ENCODE results near the gene CDHR1. TPM values are rescaled to one million over a fixed set of nuclear protein-coding genes. Genes with fewer than 3 reads are reported as not detected.
A peak's percentile ranks its signal among the peaks of the same experiment; 100 is the strongest.

The CDHR1 gene
- 8.7 and 10.5 TPM in 2 replicates for total RNA-seq (2021; fragmentation: NEBNext Ultra II Directional; extraction: Animal tissue kit (Norgen Biotek cat#: 25700))
- polyA plus RNA-seq (2011; rRNA removed): 3.9 and 5.6 TPM in 2 replicates
- polyA plus RNA-seq (2011; cell fraction: cytosol; rRNA removed): 5.1 TPM
- 16.0 TPM for polyA plus RNA-seq (2011; cell fraction: nucleus; rRNA removed)
- polyA plus RNA-seq (2012, experiment 1 of 2): 4.8 to 6.1 TPM (median 5.7 TPM) in 4 replicates
- 2.7 TPM for polyA plus RNA-seq (2012, experiment 2 of 2)
- polyA plus RNA-seq (2013, experiment 1 of 2): 10.7 TPM
- polyA plus RNA-seq (2013, experiment 2 of 2): 11.5 TPM
- 6.1 and 6.8 TPM in 2 replicates for polyA minus RNA-seq (2011; rRNA and poly(A)+ RNA removed)
- 8.8 TPM for polyA minus RNA-seq (2011; cell fraction: cytosol; rRNA and poly(A)+ RNA removed)
- 3.3 TPM for polyA minus RNA-seq (2011; cell fraction: nucleus; rRNA and poly(A)+ RNA removed)
- long read RNA-seq, experiment 1, full-length matches to known transcripts: 1 of 7 reads
- long read RNA-seq, experiment 1, partial matches to known transcripts: 0 of 7 reads
- long read RNA-seq, experiment 1, other reads (novel, unspliced or antisense): 6 of 7 reads
- long read RNA-seq, experiment 2: 0 reads

DNA sequence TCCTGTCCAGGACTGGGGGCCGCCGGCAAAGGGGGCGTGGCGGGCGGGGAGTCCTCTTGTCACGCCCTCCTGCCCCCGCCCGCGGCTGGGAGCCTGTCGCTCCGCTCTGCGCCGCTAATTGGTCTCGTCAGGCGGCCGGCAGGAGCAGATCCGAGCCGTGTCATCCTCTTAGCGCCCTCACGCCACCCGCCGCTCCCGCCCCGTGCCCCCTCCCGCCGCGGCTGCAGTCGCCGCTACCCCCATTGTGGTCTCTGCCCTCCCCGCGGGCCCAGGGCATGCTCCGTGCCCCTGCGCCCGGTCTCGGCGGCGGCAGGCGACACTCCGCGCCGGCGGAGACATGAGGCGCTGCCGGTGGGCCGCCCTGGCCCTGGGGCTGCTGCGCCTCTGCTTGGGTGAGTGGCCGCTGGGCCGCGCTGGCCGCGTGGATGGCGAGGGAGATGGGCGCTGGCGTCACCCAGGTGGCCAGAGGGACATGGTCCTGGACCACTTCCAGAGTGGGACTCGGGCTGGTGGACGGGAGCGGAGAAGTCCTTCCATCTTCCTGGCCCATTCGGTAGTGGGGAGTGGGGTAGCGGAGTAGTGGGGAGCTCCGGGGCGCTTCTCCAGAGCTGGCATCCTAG, at the start of gene CDHR1:
CDHR1 (plus strand) TSS at position 114 of the 620 bp plus-strand sequence; CDS start at position 338, 224 bp downstream.
- Histone ChIP-seq H3K27ac (ENCODE audit: low read depth, low read length) (no peak within 1 kb of the TSS), H2BK20ac (ENCODE audit: low read length) (no peak within 1 kb of the TSS), H4K5ac (ENCODE audit: insufficient read length, low read depth, low read length) (no peak within 1 kb of the TSS), H3K4me3 (ENCODE audit: extremely low read depth in 1 of 4, insufficient read depth in 2 of 4, low read depth in 3 of 4, low read length in 4 of 4) (peak within 1 kb of the TSS; percentile 55 to 66 (median 63)), H3K9ac (replicated peaks in 1 of 4; ENCODE audit: extremely low read depth in 1 of 4, low read depth in 3 of 4, low read length in 3 of 4) (no peak within 1 kb of the TSS), H3K23ac (ENCODE audit: insufficient read length) (no peak within 1 kb of the TSS), H3K56ac (replicated peaks; ENCODE audit: insufficient read length, low read depth, low read length) (no peak within 1 kb of the TSS), H3K36me3 (ENCODE audit: control insufficient read depth in 2 of 4, insufficient read depth in 4 of 4, low read length in 3 of 4) (no peaks in the 10 kb centered on the region), H3K23me2 (ENCODE audit: low read depth, low read length) (peaks cover 12% of the 10 kb centered on the region; the same call in 1 of the 2 replicates), H4K8ac (ENCODE audit: extremely low read depth, insufficient read depth, low read length) (peak within 1 kb of the TSS; percentile 54), H2BK12ac (ENCODE audit: low read depth, low read length) (peak within 1 kb of the TSS; percentile 75; the same call in 1 of the 2 replicates), H2AFZ (ENCODE audit: low read length) (peak within 1 kb of the TSS; percentile 57; the same call in 1 of the 2 replicates), H4K91ac (replicated peaks; ENCODE audit: insufficient read length, low read length) (no peak within 1 kb of the TSS), H3K79me2 (ENCODE audit: control insufficient read depth in 1 of 2, insufficient read depth in 2 of 2, low read length in 2 of 2) (no peaks in the 10 kb centered on the region), H4K20me1 (replicated peaks in 1 of 2; ENCODE audit: control insufficient read depth in 1 of 2, insufficient read depth in 2 of 2, low read length in 2 of 2) (peaks cover 0 to 2% of the 10 kb centered on the region in 2 experiments), H2BK15ac (ENCODE audit: low read length) (peak within 1 kb of the TSS; percentile 72; the same call in 1 of the 2 replicates), H3K14ac (ENCODE audit: insufficient read length) (no peak within 1 kb of the TSS), H2BK5ac (ENCODE audit: low read depth, low read length) (no peak within 1 kb of the TSS), H2AK5ac (ENCODE audit: low read depth, low read length) (no peak within 1 kb of the TSS), H3K79me1 (ENCODE audit: low read depth, low read length) (no peaks in the 10 kb centered on the region), H3K9me3 (ENCODE audit: insufficient read depth in 2 of 2, low read depth in 1 of 2, low read length in 1 of 2) (no peaks in the 10 kb centered on the region), H3K27me3 (replicated peaks in 1 of 4; ENCODE audit: control insufficient read depth in 3 of 4, extremely low read depth in 1 of 4, insufficient read depth in 3 of 4, low read length in 3 of 4) (peaks cover 2 to 36% (median 31%) of the 10 kb centered on the region in 4 experiments), H3K18ac (ENCODE audit: extremely low read depth, low read length) (peak within 1 kb of the TSS; percentile 32; the same call in 1 of the 2 replicates), H2BK120ac (replicated peaks; ENCODE audit: low read depth, low read length) (no peak within 1 kb of the TSS), H3K4me2 (ENCODE audit: insufficient read depth in 1 of 2, low read depth in 2 of 2, low read length in 2 of 2) (peak within 1 kb of the TSS; percentile 83 to 100), H3K4me1 (replicated peaks in 1 of 4; ENCODE audit: control insufficient read depth in 3 of 4, insufficient read depth in 4 of 4, low read length in 3 of 4) (peaks cover 0 to 5% (median 2%) of the 10 kb centered on the region in 4 experiments; a peak in 4 of 7 replicates), H3K4ac (replicated peaks; ENCODE audit: insufficient read length, low read depth, low read length) (no peak within 1 kb of the TSS)
- ChIA-PET POLR2A (ENCODE audit: partially characterized antibody) (interaction anchor here (0.9 to 1.6 kb wide), 3 partner anchors 38 to 55 kb away, joined by 3 to 6 read pairs (median 4); partner anchors contain the start of gene GHITM), CTCF (ENCODE audit: partially characterized antibody) (interaction anchor here (0.9 to 8.6 kb wide), 7 partner anchors 9 to 150 kb away, joined by 3 to 64 read pairs (median 4); no protein-coding TSS in a partner anchor)
- no peak for FAIRE-seq
- 3% methylated on average over 23 of the region's 61 CpGs; no CpG with 5 or more reads in 1 of the 2 experiments for WGBS, 2 experiments (ENCODE audit: extremely low coverage in 1 of 2, insufficient coverage in 1 of 2, insufficient read length in 1 of 2, insufficient replicate concordance in 2 of 2, low coverage in 1 of 2, low lambda C conversion rate in 2 of 2, missing lambda C conversion rate in 1 of 2)
- DNase-seq (ENCODE audit: low read depth in 1 of 2, low spot score in 2 of 2): peak in 1 of 2 experiments; percentile 77
- TF ChIP-seq RXRA (IDR thresholded peaks at IDR 0.05; ENCODE audit: insufficient read depth, low read depth, low read length) (no peak), SUZ12 (IDR thresholded peaks at IDR 0.05; ENCODE audit: low read length) (peak; percentile 61; the same call in 1 of the 2 replicates), EZH2 (IDR thresholded peaks at IDR 0.05; ENCODE audit: low read depth, low read length, severe bottlenecking) (peak; percentile 63), POLR2A (IDR thresholded peaks at IDR 0.05; ENCODE audit: control extremely low read depth in 1 of 2, low read depth in 2 of 2, low read length in 2 of 2) (no peak), ASH2L (IDR thresholded peaks at IDR 0.05; ENCODE audit: low read length) (peak; percentile 24), NANOG (IDR thresholded peaks at IDR 0.05; ENCODE audit: insufficient read depth, low read depth, low read length, poor library complexity, severe bottlenecking) (no peak), KDM4A (IDR thresholded peaks at IDR 0.05; ENCODE audit: low read depth, low read length, severe bottlenecking) (peak; percentile 99), CREB1 (IDR thresholded peaks at IDR 0.05) (peak; percentile 69)
- TF ChIP-seq, protein P1, sequence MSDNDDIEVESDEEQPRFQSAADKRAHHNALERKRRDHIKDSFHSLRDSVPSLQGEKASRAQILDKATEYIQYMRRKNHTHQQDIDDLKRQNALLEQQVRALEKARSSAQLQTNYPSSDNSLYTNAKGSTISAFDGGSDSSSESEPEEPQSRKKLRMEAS (IDR thresholded peaks at IDR 0.05): peak; percentile 41; the same call in 1 of the 2 replicates

Data from H1 (cell line).